Adipocyte (in vitro differentiated cells): Measurements from ENCODE around the gene KLF16.
A peak's percentile ranks its signal among the peaks of the same experiment; 100 is the strongest.
"Not testable (repeated sequence)": the region's sequence is repeated elsewhere in the genome, so short reads cannot be mapped to it uniquely, and the experiment has no call there.

Experiments
- DNase-seq: peaks from one replicate; pipeline ENCODE4 v3.0.0-alpha.2; 2015; ENCODE audit warnings: low read depth
- H3K27me3 ChIP-seq: replicated peaks from 2 replicates; pipeline ENCODE4 v1.7.0; 2013; ENCODE audit warnings: mild to moderate bottlenecking, low read length, moderate library complexity; ENCODE audit not compliant: control insufficient read depth, insufficient read depth
- H3K36me3 ChIP-seq: 2 replicates; pipeline ENCODE4 v1.7.0; 2013; ENCODE audit warnings: low read length, mild to moderate bottlenecking, moderate library complexity; ENCODE audit not compliant: control insufficient read depth, insufficient read depth, severe bottlenecking
- H3K4me1 ChIP-seq: 2 replicates; pipeline ENCODE4 v1.7.0; 2013; ENCODE audit warnings: mild to moderate bottlenecking, low read length, moderate library complexity; ENCODE audit not compliant: control insufficient read depth, insufficient read depth
- H3K4me3 ChIP-seq: 2 replicates; pipeline ENCODE4 v1.7.0; 2013; ENCODE audit warnings: mild to moderate bottlenecking, low read length, moderate library complexity
- H3K9ac ChIP-seq: 2 replicates; pipeline ENCODE4 v1.7.0; 2013; ENCODE audit warnings: mild to moderate bottlenecking, low read length, moderate library complexity
- H3K9me3 ChIP-seq: 2 replicates; pipeline ENCODE4 v1.7.0; 2013; ENCODE audit warnings: mild to moderate bottlenecking, low read length, moderate library complexity; ENCODE audit not compliant: control insufficient read depth

Gene KLF16

DNA sequence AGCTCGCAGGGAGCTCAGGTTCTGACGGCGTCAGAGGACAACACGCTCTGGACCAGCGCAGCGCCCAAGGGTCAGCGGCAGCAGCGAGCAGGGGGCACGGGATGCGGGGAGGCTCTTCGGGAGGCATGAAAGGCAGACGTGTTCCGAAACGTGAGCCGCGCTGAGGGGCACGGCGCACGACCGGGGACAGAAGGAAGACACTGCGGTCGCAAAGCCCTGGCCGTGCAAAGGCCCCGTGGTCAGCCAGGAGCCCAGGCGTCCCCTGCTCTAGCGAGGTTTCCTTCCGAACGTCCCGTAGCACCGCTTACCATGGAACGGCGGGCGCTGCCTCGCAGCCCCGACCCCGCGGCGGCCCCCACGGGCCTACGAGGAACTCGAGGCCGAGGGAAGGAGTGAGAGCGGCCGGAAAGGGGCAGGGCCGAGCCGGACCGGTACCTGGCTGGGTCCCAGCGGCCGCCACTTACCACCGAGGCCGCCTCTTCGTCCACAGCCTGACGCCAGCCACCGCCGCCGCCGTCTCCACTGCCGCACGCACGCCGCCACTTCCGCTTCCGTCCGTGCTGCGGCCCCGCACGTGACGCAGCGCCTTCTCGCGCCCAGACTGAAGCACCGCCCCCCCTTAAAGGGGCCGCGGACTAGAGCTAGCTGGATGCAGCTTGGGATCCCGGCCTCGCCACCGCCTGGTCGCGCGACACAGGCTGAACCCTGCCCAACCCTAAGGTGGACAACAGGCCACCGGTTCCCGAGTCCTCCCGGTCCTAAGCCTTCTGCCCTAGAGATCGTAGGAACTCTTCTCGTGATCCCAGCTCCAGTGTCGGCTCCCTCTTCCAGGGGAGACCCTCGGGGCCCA, 12.5 kb upstream of the KLF16 start:
- peak; percentile 97 for DNase-seq
- H3K4me1 ChIP-seq = peaks cover 27% of the 10 kb centered on the region
- H3K4me3 ChIP-seq = peak overlapping the region; percentile 92
- H3K27me3 ChIP-seq = no peaks in the 10 kb centered on the region
- H3K9me3 ChIP-seq = no peaks in the 10 kb centered on the region
- peak overlapping the region; percentile 98 for H3K9ac ChIP-seq
- H3K36me3 ChIP-seq = peaks cover 4% of the 10 kb centered on the region

DNA sequence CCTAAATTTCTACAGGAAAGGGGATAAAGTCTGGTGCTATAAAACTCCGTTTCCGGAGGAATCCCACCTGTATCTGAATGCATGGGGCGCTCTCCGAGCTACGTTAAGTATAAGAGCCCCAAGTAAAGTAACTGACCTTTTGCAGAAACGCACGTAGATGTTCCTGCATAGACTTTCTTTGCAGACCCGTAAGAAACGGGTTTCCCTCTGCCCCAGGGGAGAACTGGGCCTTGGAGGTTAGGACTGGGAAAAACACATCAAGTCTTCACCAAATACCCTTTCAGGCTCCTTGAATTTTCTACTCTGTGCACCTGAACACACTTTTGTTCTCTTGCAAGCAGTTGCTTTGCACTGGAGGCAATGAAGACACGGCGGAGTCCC, 11.9 kb upstream of the KLF16 start:
- peaks cover 27% of the 10 kb centered on the region for H3K4me1 ChIP-seq
- H3K9me3 ChIP-seq, H3K27me3 ChIP-seq, H3K36me3 ChIP-seq, DNase-seq: not testable (repeated sequence)
- H3K4me3 ChIP-seq = peak overlapping the region; percentile 92
- peak overlapping the region; percentile 98 for H3K9ac ChIP-seq

GRCh38 chr19:1874554-1875185, 11.3 kb upstream of the KLF16 start:
- H3K36me3 ChIP-seq = peaks cover 4% of the 10 kb centered on the region
- no peaks in the 10 kb centered on the region for H3K27me3 ChIP-seq
- H3K9me3 ChIP-seq = no peaks in the 10 kb centered on the region
- DNase-seq = no peak
- peak overlapping the region; percentile 98 for H3K9ac ChIP-seq
- H3K4me3 ChIP-seq = peak overlapping the region; percentile 92
- H3K4me1 ChIP-seq = peaks cover 27% of the 10 kb centered on the region

- peaks cover 4% of the 10 kb centered on the region for H3K36me3 ChIP-seq
- H3K4me1 ChIP-seq = peaks cover 27% of the 10 kb centered on the region
- no peaks in the 10 kb centered on the region for H3K9me3 ChIP-seq
- peak overlapping the region; percentile 92 for H3K4me3 ChIP-seq
- H3K9ac ChIP-seq = peak overlapping the region; percentile 98
- no peaks in the 10 kb centered on the region for H3K27me3 ChIP-seq
- DNase-seq = no peak
These were observed 10.4 kb upstream of the KLF16 start for GRCh38 chr19:1873524-1874473.

DNA sequence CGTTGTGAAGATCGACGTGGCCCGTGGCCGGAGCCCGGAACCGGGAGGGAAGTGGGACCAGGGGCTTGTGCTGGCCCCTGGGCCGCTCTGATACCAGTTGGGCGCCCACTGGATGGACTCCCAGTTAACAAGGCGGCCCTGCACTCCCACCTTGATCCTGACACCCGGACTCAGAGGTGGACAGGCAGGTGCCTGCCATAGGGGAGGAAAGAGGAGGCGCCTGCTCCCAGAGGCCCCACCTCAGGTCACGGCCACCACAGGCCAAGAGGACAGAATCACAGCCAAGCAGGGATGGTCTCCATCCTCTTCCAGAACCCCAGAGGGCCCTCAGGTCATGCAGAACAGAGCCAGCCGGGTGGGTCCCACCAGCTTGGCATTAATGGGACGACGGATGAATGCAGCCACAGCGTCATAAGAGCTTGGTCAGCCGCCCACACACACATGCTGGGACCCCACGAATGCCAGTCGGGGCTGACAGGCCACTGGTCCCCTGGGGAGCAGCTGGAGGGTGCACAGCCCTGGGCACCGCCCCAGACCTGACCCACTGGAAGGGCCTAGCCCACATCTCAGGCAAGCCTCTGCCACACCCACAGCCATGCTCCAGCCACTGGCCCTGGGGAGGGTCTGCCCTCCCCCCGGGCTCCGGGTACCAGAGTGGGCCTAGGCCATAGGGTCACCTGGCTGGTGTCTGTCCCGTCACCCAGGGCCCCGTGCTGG, 9.6 kb upstream of the KLF16 start:
- Histone ChIP-seq H3K36me3 (peaks cover 4% of the 10 kb centered on the region), H3K27me3 (no peaks in the 10 kb centered on the region), H3K4me3 (peak overlapping the region; percentile 92), H3K9me3 (no peaks in the 10 kb centered on the region), H3K4me1 (peaks cover 27% of the 10 kb centered on the region), H3K9ac (peak overlapping the region; percentile 98)
- DNase-seq = no peak

- DNase-seq = no peak
- no peaks in the 10 kb centered on the region for H3K27me3 ChIP-seq
- no peak overlapping the region for H3K9ac ChIP-seq
- H3K4me3 ChIP-seq = no peak overlapping the region
- H3K36me3 ChIP-seq = peaks cover 4% of the 10 kb centered on the region
- no peaks in the 10 kb centered on the region for H3K9me3 ChIP-seq
- peaks cover 27% of the 10 kb centered on the region for H3K4me1 ChIP-seq
These were observed 8.3 kb upstream of the KLF16 start for GRCh38 chr19:1871630-1872029.

DNA sequence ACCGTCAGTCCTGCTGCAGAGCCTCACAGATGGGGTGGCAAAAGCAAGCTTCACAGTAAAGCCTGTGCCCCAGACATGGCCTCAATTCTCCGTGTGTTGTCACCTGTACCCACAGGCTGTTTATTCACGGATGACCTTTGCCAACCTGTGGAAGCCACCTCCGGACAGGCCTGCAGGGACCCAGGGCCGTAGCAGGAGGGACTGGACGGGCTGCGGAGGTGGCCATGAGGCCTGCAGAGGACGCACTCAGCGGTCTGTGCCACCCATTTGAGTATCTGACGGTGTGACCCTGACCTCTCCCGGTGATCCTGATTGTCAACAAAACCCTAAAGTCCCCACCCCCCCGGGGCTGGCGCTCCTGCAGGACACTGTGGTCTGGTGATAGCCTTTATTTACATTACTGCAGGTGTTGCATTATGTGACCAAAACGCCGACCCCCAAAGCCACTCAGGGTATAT, 7.8 kb upstream of the KLF16 start:
- no peak overlapping the region for H3K4me3 ChIP-seq
- peaks cover 22% of the 10 kb centered on the region for H3K4me1 ChIP-seq
- H3K9me3 ChIP-seq = no peaks in the 10 kb centered on the region
- peaks cover 4% of the 10 kb centered on the region for H3K36me3 ChIP-seq
- DNase-seq = no peak
- no peaks in the 10 kb centered on the region for H3K27me3 ChIP-seq
- no peak overlapping the region for H3K9ac ChIP-seq

- DNase-seq = no peak
- H3K4me3 ChIP-seq = no peak overlapping the region
- no peaks in the 10 kb centered on the region for H3K9me3 ChIP-seq
- H3K27me3 ChIP-seq = no peaks in the 10 kb centered on the region
- H3K9ac ChIP-seq = no peak overlapping the region
- H3K36me3 ChIP-seq = peaks cover 4% of the 10 kb centered on the region
- peaks cover 16% of the 10 kb centered on the region for H3K4me1 ChIP-seq
These were observed 5.6 kb upstream of the KLF16 start for GRCh38 chr19:1868971-1869370.

- Histone ChIP-seq H3K4me1 (peaks cover 3% of the 10 kb centered on the region), H3K9ac (no peak overlapping the region), H3K9me3 (no peaks in the 10 kb centered on the region), H3K4me3 (no peak overlapping the region), H3K36me3 (peaks cover 4% of the 10 kb centered on the region), H3K27me3 (no peaks in the 10 kb centered on the region)
- DNase-seq = no peak
These were observed 4.0 kb upstream of the KLF16 start for GRCh38 chr19:1867349-1867724.

DNA sequence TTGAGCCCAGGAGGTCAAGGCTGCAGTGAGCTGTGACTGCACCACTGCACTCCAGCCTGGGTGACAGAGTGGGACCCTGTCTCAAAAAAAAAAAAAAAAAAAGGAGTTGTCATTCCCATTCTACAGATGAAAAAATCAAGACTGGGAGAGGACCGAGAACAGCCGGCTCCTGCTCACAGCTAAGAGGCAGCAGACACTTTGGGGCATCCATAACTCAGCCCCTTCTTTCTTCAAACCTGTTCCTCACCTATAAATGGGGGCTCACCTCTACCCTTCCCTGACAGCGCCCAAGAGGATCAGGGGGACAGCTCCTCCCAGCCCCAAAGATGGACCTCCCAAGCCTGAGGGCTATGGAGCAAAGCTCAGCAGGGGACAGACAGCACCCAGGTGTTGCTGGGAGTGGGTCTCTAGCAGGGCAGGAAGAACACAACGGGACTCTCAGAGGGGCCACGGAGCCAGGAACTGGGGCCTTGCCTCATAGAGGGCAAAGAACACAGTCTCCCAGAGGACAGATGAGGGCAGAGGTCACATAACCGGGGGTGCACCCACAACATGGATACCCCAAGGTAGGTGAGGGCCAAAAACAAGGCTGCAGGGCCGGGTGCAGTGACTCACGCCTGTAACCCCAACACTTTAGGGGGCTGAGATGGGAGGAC, 3.4 kb upstream of the KLF16 start:
- DNase-seq = no peak
- H3K4me3 ChIP-seq = no peak overlapping the region
- H3K36me3 ChIP-seq = peaks cover 4% of the 10 kb centered on the region
- H3K9ac ChIP-seq = no peak overlapping the region
- H3K4me1 ChIP-seq = peaks cover 3% of the 10 kb centered on the region
- no peaks in the 10 kb centered on the region for H3K27me3 ChIP-seq
- H3K9me3 ChIP-seq = no peaks in the 10 kb centered on the region
